OCI-LY7 (cell line): Measurements from ENCODE around the gene PSMA4. TPM values are rescaled to one million over a fixed set of nuclear protein-coding genes. Genes with fewer than 3 reads are reported as not detected.

Source experiments
- BruUV-seq: library from RNA; stranded (reverse); fragments of 400-500 nt; replicated peaks from 2 replicates; lab custom pipeline; 2021; lab: Mats Ljungman, UMichigan
- CTCF ChIA-PET: fragments of 300-600 bp; sonication (Branson Sonifier 250); formaldehyde crosslinking; loops from one replicate; lab custom pipeline; 2022; ENCODE audit warnings: antibody characterized with exemption; ENCODE audit not compliant: unreplicated experiment; lab: Charles Lee
- POLR2A ChIA-PET: fragments of 300-600 bp; sonication (Branson Sonifier 250); formaldehyde crosslinking; loops from one replicate; lab custom pipeline; 2022; ENCODE audit warnings: antibody characterized with exemption; lab: Charles Lee
- DNase-seq: peaks from one replicate; pipeline ENCODE4 v3.0.0-alpha.2; 2015; ENCODE audit warnings: low spot score
- H2AFZ ChIP-seq: fragments of 200-600 bp; sonication (generic), shearing (Covaris generic); 2 replicates; pipeline ENCODE4 v1.6.1; 2014; ENCODE audit warnings: mild to moderate bottlenecking, antibody characterized with exemption, low read length, moderate library complexity
- H3K27ac ChIP-seq: fragments of 200-600 bp; sonication (generic); 2 replicates; pipeline ENCODE4 v1.5.1; 2014; ENCODE audit warnings: mixed run types, low read depth, mild to moderate bottlenecking, moderate library complexity, low read length, inconsistent platforms; ENCODE audit not compliant: poor library complexity, severe bottlenecking
- H3K36me3 ChIP-seq: fragments of 200-600 bp; sonication (generic); 2 replicates; pipeline ENCODE4 v1.6.1; 2014; ENCODE audit warnings: mild to moderate bottlenecking, antibody characterized with exemption, low read length, moderate library complexity, mixed read lengths; ENCODE audit not compliant: insufficient read depth
- H3K4me1 ChIP-seq: fragments of 200-600 bp; sonication (generic); 2 replicates; pipeline ENCODE4 v1.5.1; 2014; ENCODE audit warnings: mild to moderate bottlenecking, low read length; ENCODE audit not compliant: insufficient read depth, poor library complexity, severe bottlenecking
- H3K4me2 ChIP-seq: fragments of 200-600 bp; sonication (generic); 2 replicates; pipeline ENCODE4 v1.6.1; 2014; ENCODE audit warnings: mild to moderate bottlenecking, low read length
- H3K4me3 ChIP-seq: fragments of 200-600 bp; sonication (generic); 2 replicates; pipeline ENCODE4 v1.5.1; 2014; ENCODE audit warnings: mild to moderate bottlenecking, low read depth, low read length; ENCODE audit not compliant: poor library complexity, severe bottlenecking
- H3K79me2 ChIP-seq: fragments of 200-600 bp; sonication (generic); 2 replicates; pipeline ENCODE4 v1.6.1; 2016; ENCODE audit warnings: low read depth, mild to moderate bottlenecking, low read length, moderate library complexity, mixed read lengths; ENCODE audit not compliant: insufficient read depth
- H3K9me2 ChIP-seq: fragments of 200-600 bp; sonication (generic); 2 replicates; pipeline ENCODE4 v1.6.1; 2016; ENCODE audit warnings: mild to moderate bottlenecking, low read length, mixed read lengths; ENCODE audit not compliant: insufficient read depth
- H3K9me3 ChIP-seq: fragments of 200-600 bp; sonication (generic); 2 replicates; pipeline ENCODE4 v1.6.1; 2014; ENCODE audit warnings: mild to moderate bottlenecking, mixed run types, low read length, mixed read lengths
- H4K20me1 ChIP-seq: fragments of 200-600 bp; sonication (generic); 2 replicates; pipeline ENCODE4 v1.6.1; 2014; ENCODE audit warnings: mild to moderate bottlenecking, antibody characterized with exemption, low read length, moderate library complexity, mixed read lengths; ENCODE audit not compliant: insufficient read depth
- EZH2phosphoT487 ChIP-seq: fragments of 200-600 bp; sonication (generic); IDR thresholded peaks from 2 replicates; pipeline ENCODE4 v1.6.1; 2018; ENCODE audit warnings: low read depth, borderline replicate concordance, mild to moderate bottlenecking, mixed run types, antibody characterized with exemption, low read length, moderate library complexity, mixed read lengths
- intact Hi-C: fragments of 100-400 bp; cut with micrococcal nuclease; formaldehyde crosslinking; loops from one replicate; pipeline ENCODE4 v1.10.0; 2022; ENCODE audit not compliant: unreplicated experiment
- total RNA-seq, 2 experiments: library from RNA; depleted of rRNA in 1 of 2; stranded (reverse); fragments of >200 nt in 1 of 2; shearing (Covaris generic) in 1 of 2; gene quantifications; 2 replicates each; pipeline ENCODE4 v1.2.3, GENCODE V29; 2014 to 2022
- TF ChIP-seq, protein P1 (sequence below): fragments of 200-600 bp; sonication (generic); conservative IDR thresholded peaks from 2 replicates; pipeline ENCODE4 v1.5.1; 2014; ENCODE audit warnings: mild to moderate bottlenecking, antibody characterized with exemption, low read length, moderate library complexity, mixed read lengths

PSMA4 gene
- total RNA-seq, 2 experiments from 2014 or later: 186 to 254 TPM

DNA sequence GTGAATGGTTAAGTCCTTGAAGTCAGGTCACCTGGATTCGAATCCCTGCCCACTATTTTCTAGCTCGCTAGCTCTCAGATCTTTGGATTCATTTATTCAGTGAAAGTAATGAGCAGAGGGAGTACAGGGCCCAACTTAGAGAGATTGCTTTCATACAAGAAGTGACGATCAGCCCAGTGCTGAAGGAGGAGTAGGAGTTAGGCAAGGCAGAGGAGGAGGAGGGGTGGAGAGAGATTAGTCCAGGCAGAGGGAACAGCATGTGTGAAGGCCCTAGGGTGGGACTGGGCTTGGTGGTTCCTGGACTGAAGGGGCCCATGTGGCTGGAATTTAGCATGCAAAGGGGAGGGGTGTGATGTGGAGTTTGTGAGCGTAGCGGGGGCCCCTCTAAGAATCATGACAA lies 21.2 kb downstream of the PSMA4 start:
- no TSS peak for BruUV-seq
- ChIA-PET POLR2A (interaction anchor here (0.7 to 4.4 kb wide), 3 partner anchors 10 to 146 kb away, joined by 3 to 17 read pairs (median 3); no protein-coding TSS in a partner anchor), CTCF (interaction anchor here (0.5 kb wide), 1 partner anchor 362 kb away, joined by 3 read pairs; no protein-coding TSS in a partner anchor)
- intact Hi-C loops: no loop called here
- Histone ChIP-seq H3K9me2 (no peaks in the 10 kb centered on the region), H3K79me2 (no peaks in the 10 kb centered on the region), H3K27ac (no peak overlapping the region), H3K36me3 (no peaks in the 10 kb centered on the region), H3K4me3 (no peak overlapping the region), H4K20me1 (no peaks in the 10 kb centered on the region), H3K9me3 (no peaks in the 10 kb centered on the region), H3K4me1 (peaks cover 17% of the 10 kb centered on the region), H3K4me2 (no peak overlapping the region), H2AFZ (no peak overlapping the region)
- TF ChIP-seq EZH2phosphoT487: no peak
- TF ChIP-seq, protein P1, sequence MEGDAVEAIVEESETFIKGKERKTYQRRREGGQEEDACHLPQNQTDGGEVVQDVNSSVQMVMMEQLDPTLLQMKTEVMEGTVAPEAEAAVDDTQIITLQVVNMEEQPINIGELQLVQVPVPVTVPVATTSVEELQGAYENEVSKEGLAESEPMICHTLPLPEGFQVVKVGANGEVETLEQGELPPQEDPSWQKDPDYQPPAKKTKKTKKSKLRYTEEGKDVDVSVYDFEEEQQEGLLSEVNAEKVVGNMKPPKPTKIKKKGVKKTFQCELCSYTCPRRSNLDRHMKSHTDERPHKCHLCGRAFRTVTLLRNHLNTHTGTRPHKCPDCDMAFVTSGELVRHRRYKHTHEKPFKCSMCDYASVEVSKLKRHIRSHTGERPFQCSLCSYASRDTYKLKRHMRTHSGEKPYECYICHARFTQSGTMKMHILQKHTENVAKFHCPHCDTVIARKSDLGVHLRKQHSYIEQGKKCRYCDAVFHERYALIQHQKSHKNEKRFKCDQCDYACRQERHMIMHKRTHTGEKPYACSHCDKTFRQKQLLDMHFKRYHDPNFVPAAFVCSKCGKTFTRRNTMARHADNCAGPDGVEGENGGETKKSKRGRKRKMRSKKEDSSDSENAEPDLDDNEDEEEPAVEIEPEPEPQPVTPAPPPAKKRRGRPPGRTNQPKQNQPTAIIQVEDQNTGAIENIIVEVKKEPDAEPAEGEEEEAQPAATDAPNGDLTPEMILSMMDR: no peak
- DNase-seq: no peak

DNA sequence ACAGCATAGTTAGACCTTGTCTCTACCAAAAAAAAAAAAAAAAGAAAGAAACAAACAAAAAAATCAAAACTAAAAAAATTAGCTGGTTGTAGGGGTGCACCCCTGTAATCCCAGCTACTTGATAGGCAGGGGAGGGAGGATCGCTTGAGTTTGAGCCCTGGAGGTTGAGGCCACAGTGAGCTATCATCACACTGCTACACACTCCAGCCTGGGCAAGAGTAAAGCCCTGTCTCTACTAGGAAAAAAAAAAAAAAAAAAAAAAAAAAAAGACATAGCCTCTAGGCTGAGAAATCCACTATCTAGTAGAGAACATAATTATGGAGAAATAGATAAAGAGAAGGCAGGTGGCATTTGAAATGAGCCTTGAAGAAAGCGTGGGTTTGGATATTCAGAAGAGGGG lies 22.8 kb downstream of the PSMA4 start:
- no peak for DNase-seq
- H3K4me2 ChIP-seq: no peak overlapping the region
- intact Hi-C loops: no loop called here

DNA sequence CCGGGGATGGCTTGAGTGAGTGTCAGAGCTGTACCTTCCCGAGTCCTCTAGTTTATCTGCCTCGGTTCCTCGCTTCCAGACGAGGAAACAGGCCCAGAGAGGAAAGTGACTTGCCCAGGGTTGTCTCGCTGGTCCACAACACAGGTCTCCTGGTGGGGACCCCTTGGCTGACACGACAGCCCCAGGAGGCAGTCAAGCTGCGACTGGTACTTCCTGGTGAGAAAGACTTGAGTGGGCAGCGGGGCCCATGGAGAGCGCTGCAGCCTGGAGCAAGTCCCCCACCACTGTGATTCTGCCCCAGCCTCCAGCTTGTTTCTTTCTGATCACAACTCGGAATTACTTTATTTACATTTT lies 24.5 kb downstream of the PSMA4 start:
- H2AFZ ChIP-seq: peak overlapping the region; percentile 76
- POLR2A ChIA-PET: interaction anchor here (0.6 to 1.9 kb wide), 5 partner anchors 15 to 440 kb away, joined by 3 to 7 read pairs (median 4); partner anchors contain the start of gene PSMA4
- no peaks in the 10 kb centered on the region for H3K9me2 ChIP-seq
- peak overlapping the region; percentile 74 for H3K4me3 ChIP-seq
- no peaks in the 10 kb centered on the region for H3K9me3 ChIP-seq
- H3K27ac ChIP-seq: peak overlapping the region; percentile 22
- no peaks in the 10 kb centered on the region for H3K36me3 ChIP-seq
- no peaks in the 10 kb centered on the region; the same call in 1 of the 2 replicates for H3K79me2 ChIP-seq
- CTCF ChIA-PET: interaction anchor here (0.6 kb wide), 1 partner anchor 8 kb away, joined by 6 read pairs; no protein-coding TSS in a partner anchor
- intact Hi-C loops: loop anchor here (2.0 kb wide), 1 partner anchor 24 kb away; the partner anchor contains the start of gene PSMA4
- no peaks in the 10 kb centered on the region for H4K20me1 ChIP-seq
- no TSS peak for BruUV-seq
- TF ChIP-seq, protein P1: no peak
- no peak for TF ChIP-seq EZH2phosphoT487
- DNase-seq: no peak
- peaks cover 19% of the 10 kb centered on the region for H3K4me1 ChIP-seq
- peak overlapping the region; percentile 92 for H3K4me2 ChIP-seq

More for the DNA sequence above, 22.8 kb downstream of the PSMA4 start:
- BruUV-seq: no TSS peak
- no peak overlapping the region for H2AFZ ChIP-seq
- H3K9me3 ChIP-seq: no peaks in the 10 kb centered on the region
- ChIA-PET CTCF (no interaction called here), POLR2A (interaction anchor here (0.8 kb wide), 1 partner anchor 18 kb away, joined by 4 read pairs; no protein-coding TSS in a partner anchor)
- no peaks in the 10 kb centered on the region for H4K20me1 ChIP-seq
- no peak overlapping the region for H3K4me3 ChIP-seq
- TF ChIP-seq, protein P1: no peak
- TF ChIP-seq EZH2phosphoT487: no peak
- no peaks in the 10 kb centered on the region for H3K36me3 ChIP-seq
- no peak overlapping the region for H3K27ac ChIP-seq
- H3K79me2 ChIP-seq: no peaks in the 10 kb centered on the region
- peaks cover 19% of the 10 kb centered on the region for H3K4me1 ChIP-seq
- H3K9me2 ChIP-seq: no peaks in the 10 kb centered on the region
